Body of pancreas (tissue), 4 donors: Measurements from ENCODE around the gene SPATA46.

ENCODE experiments used
- POLR2A ChIP-seq, 3 donors: fragments of 450-650 bp; IDR thresholded peaks; one replicate each; pipeline ENCODE4 v1.6.1; 2016; ENCODE audit warnings: antibody characterized with exemption in 3 of 3, mild to moderate bottlenecking in 2 of 3
- TF ChIP-seq, protein P1 (sequence below), 7 experiments: fragments of 450-650 bp in 4 of 7; fragments of 200-600 bp in 3 of 7; sonication (generic) in 3 of 7; IDR thresholded peaks; one replicate each; pipeline ENCODE4 v1.5.1; 2016 to 2019; ENCODE audit warnings: antibody characterized with exemption in 7 of 7

DNA sequence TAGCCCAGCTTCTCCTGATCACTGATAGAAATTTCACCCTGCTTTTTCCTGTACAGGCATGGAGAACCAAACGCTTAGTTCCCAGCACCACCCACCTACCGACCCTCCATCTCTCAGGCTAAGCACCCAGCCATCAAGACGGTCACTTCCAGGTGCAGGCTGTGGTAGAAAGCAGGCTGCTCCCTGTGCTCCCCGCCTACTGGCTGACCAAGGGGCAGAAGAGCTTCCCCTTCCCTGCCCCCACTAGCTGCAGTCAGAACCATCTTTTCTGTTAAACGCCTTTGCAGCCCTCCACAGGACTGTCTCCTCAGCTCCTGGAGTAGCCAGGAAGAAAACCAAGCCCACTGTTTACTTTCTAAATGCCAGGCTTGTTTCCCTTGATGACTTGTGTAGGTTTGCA is 23.0 kb downstream of the SPATA46 start:
- TF ChIP-seq POLR2A (IDR thresholded peaks at IDR 0.05): no peak
- TF ChIP-seq, protein P1, sequence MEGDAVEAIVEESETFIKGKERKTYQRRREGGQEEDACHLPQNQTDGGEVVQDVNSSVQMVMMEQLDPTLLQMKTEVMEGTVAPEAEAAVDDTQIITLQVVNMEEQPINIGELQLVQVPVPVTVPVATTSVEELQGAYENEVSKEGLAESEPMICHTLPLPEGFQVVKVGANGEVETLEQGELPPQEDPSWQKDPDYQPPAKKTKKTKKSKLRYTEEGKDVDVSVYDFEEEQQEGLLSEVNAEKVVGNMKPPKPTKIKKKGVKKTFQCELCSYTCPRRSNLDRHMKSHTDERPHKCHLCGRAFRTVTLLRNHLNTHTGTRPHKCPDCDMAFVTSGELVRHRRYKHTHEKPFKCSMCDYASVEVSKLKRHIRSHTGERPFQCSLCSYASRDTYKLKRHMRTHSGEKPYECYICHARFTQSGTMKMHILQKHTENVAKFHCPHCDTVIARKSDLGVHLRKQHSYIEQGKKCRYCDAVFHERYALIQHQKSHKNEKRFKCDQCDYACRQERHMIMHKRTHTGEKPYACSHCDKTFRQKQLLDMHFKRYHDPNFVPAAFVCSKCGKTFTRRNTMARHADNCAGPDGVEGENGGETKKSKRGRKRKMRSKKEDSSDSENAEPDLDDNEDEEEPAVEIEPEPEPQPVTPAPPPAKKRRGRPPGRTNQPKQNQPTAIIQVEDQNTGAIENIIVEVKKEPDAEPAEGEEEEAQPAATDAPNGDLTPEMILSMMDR (IDR thresholded peaks at IDR 0.05): no peak
